Measurements from ENCODE around the gene DCTN1.

DCTN1 gene

DNA sequence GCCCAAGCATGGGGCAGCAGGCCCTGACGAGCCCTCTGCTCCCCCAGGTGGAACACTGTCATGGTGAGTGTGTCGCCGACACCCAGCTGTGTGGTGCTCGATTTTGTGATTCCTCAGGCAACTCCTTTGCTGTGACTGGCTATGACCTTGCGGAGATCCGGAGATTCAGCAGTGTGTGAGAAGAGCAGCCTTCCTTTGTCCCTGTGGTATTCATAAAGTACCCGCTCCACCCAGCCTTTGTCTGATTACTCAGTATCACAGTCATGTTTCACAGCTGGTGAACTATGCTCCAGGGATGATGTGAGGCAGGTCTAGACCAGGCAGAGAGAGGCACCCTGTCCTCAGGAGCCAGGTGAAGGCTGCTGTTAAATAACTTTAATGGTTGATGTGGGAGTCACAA lies 45.4 kb upstream of the DCTN1 start:
- Histone ChIP-seq H3K4me2 (no peak overlapping the region), H3K4me3 (IDR thresholded peaks at IDR 0.05; ENCODE audit: insufficient read depth, low read depth, low read length) (no peak overlapping the region), H4K20me1 (ENCODE audit: insufficient read depth) (no peaks in the 10 kb centered on the region), H3K79me2 (ENCODE audit: insufficient read depth, low read depth) (no peaks in the 10 kb centered on the region), H3K27me3 (ENCODE audit: insufficient read depth, low read depth) (no peaks in the 10 kb centered on the region), H3K4me1 (ENCODE audit: low read depth, poor library complexity, severe bottlenecking) (peaks cover 11% of the 10 kb centered on the region), H3K9ac (no peak overlapping the region), H3K36me3 (ENCODE audit: insufficient read depth) (no peaks in the 10 kb centered on the region), H2AFZ (ENCODE audit: low read depth) (no peak overlapping the region), H3K27ac (no peak overlapping the region)
- TF ChIP-seq, protein P1, sequence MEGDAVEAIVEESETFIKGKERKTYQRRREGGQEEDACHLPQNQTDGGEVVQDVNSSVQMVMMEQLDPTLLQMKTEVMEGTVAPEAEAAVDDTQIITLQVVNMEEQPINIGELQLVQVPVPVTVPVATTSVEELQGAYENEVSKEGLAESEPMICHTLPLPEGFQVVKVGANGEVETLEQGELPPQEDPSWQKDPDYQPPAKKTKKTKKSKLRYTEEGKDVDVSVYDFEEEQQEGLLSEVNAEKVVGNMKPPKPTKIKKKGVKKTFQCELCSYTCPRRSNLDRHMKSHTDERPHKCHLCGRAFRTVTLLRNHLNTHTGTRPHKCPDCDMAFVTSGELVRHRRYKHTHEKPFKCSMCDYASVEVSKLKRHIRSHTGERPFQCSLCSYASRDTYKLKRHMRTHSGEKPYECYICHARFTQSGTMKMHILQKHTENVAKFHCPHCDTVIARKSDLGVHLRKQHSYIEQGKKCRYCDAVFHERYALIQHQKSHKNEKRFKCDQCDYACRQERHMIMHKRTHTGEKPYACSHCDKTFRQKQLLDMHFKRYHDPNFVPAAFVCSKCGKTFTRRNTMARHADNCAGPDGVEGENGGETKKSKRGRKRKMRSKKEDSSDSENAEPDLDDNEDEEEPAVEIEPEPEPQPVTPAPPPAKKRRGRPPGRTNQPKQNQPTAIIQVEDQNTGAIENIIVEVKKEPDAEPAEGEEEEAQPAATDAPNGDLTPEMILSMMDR (conservative IDR thresholded peaks at IDR 0.05; ENCODE audit: low read depth, low read length) = no peak

- Histone ChIP-seq H3K27ac (no peak overlapping the region), H3K36me3 (ENCODE audit: insufficient read depth) (no peaks in the 10 kb centered on the region), H3K9ac (no peak overlapping the region), H3K79me2 (ENCODE audit: insufficient read depth, low read depth) (no peaks in the 10 kb centered on the region), H2AFZ (ENCODE audit: low read depth) (no peak overlapping the region), H3K4me3 (IDR thresholded peaks at IDR 0.05; ENCODE audit: insufficient read depth, low read depth, low read length) (no peak overlapping the region), H3K4me1 (ENCODE audit: low read depth, poor library complexity, severe bottlenecking) (peaks cover 14% of the 10 kb centered on the region), H4K20me1 (ENCODE audit: insufficient read depth) (no peaks in the 10 kb centered on the region), H3K27me3 (ENCODE audit: insufficient read depth, low read depth) (no peaks in the 10 kb centered on the region), H3K4me2 (no peak overlapping the region)
- TF ChIP-seq, protein P1 (conservative IDR thresholded peaks at IDR 0.05; ENCODE audit: low read depth, low read length) = no peak
These were observed 44.9 kb upstream of the DCTN1 start for GRCh38 chr2:74424995-74425406.

DNA sequence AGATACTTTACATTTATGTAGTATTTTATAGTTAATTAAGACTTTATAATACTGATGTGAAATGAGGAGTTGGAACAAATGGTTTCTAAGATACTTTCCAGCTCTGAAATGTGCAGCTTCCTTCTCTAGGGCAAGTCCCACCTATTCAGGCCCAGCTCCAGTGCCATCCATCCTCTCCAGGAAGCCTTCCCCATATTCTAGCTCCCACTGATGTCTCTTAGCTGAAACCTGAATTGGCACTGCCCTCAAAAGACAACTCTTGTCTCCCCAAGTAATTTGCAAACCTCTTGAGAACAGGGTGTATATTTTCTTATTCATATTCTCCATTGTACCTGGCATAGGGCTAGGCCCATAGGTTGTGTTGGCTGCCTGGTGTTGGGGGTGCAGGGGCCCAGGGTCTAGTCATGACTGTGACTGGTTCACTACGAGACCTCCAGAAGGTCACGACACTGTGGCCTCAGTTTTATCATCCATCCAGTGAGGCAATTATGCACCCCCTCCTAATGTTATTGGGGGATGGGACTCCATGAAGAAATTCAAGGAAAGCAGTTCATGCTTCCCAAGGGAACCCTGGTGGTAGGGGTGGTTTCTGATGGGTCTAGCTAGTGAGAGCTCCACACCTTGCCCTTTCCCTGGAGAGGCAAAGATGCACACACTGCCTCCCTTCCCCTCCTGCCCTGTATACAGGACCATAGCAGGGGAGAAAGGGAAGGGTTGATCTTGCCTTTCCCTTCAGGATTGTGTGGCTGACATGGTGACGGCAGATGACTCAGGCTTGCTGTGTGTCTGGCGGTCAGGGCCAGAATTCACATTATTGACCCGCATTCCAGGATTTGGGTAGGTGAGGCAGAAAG lies 44.3 kb upstream of the DCTN1 start:
- no peak overlapping the region for H2AFZ ChIP-seq (ENCODE audit: low read depth)
- no peak overlapping the region for H3K9ac ChIP-seq
- H3K4me3 ChIP-seq (IDR thresholded peaks at IDR 0.05; ENCODE audit: insufficient read depth, low read depth, low read length) = no peak overlapping the region
- TF ChIP-seq, protein P1 (conservative IDR thresholded peaks at IDR 0.05; ENCODE audit: low read depth, low read length) = no peak
- H3K36me3 ChIP-seq (ENCODE audit: insufficient read depth) = no peaks in the 10 kb centered on the region
- no peak overlapping the region for H3K4me2 ChIP-seq
- H3K4me1 ChIP-seq (ENCODE audit: low read depth, poor library complexity, severe bottlenecking) = peaks cover 14% of the 10 kb centered on the region
- no peak overlapping the region for H3K27ac ChIP-seq
- no peaks in the 10 kb centered on the region for H4K20me1 ChIP-seq (ENCODE audit: insufficient read depth)
- no peaks in the 10 kb centered on the region for H3K79me2 ChIP-seq (ENCODE audit: insufficient read depth, low read depth)
- H3K27me3 ChIP-seq (ENCODE audit: insufficient read depth, low read depth) = no peaks in the 10 kb centered on the region

- Histone ChIP-seq H3K27ac (no peak overlapping the region), H3K4me3 (IDR thresholded peaks at IDR 0.05; ENCODE audit: insufficient read depth, low read depth, low read length) (no peak overlapping the region), H4K20me1 (ENCODE audit: insufficient read depth) (no peaks in the 10 kb centered on the region), H3K36me3 (ENCODE audit: insufficient read depth) (no peaks in the 10 kb centered on the region), H3K4me2 (no peak overlapping the region), H3K79me2 (ENCODE audit: insufficient read depth, low read depth) (no peaks in the 10 kb centered on the region), H2AFZ (ENCODE audit: low read depth) (no peak overlapping the region), H3K27me3 (ENCODE audit: insufficient read depth, low read depth) (no peaks in the 10 kb centered on the region), H3K9ac (no peak overlapping the region), H3K4me1 (ENCODE audit: low read depth, poor library complexity, severe bottlenecking) (peaks cover 14% of the 10 kb centered on the region)
- TF ChIP-seq, protein P1 (conservative IDR thresholded peaks at IDR 0.05; ENCODE audit: low read depth, low read length) = no peak
These were observed 43.4 kb upstream of the DCTN1 start for GRCh38 chr2:74423231-74424095.
